GM06990 (cell line): Measurements from ENCODE around the gene CYRIA.

Experiments used
- DNase-seq: peaks from one replicate; pipeline ENCODE4 v3.0.0-alpha.2; 2011; ENCODE audit not compliant: insufficient read length; ENCODE audit errors: extremely low read depth
- H3K27me3 ChIP-seq: replicated peaks from 2 replicates; pipeline ENCODE4 v1.6.0; 2011; ENCODE audit warnings: low read length; ENCODE audit not compliant: control insufficient read depth, insufficient read depth
- H3K36me3 ChIP-seq: 2 replicates; pipeline ENCODE4 v1.5.1; 2011; ENCODE audit warnings: low read length; ENCODE audit not compliant: control insufficient read depth, insufficient read depth
- H3K4me3 ChIP-seq: replicated peaks from 2 replicates; pipeline ENCODE4 v1.5.1; 2011; ENCODE audit warnings: low read depth, mild to moderate bottlenecking, control low read depth, low read length
- TF ChIP-seq, protein P1 (sequence below): IDR thresholded peaks from 2 replicates; pipeline ENCODE4 v1.5.1; 2011; ENCODE audit warnings: low read length, control low read depth, mild to moderate bottlenecking, inconsistent platforms; ENCODE audit not compliant: insufficient read depth, poor library complexity, severe bottlenecking

Gene CYRIA

DNA sequence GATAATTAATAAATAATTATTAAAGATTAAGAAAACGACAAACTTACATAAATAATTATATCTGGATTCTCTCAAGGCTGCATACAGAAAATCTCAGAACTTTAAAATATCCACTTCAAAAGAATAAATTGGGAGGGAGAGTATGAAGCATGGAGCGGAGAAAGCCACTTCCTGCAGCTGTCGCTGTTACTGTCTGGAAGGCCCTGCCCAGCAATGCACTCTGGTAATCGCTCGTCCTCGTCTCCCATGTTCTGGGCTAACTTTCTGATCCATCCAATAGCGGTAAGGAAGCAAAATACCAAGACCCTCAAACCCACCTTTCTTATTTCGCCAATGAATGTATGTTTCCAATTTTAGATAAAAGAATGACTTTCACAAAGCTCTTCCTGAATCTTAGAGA, 26.7 kb downstream of the CYRIA start:
- no peak overlapping the region for H3K4me3 ChIP-seq
- TF ChIP-seq, protein P1, sequence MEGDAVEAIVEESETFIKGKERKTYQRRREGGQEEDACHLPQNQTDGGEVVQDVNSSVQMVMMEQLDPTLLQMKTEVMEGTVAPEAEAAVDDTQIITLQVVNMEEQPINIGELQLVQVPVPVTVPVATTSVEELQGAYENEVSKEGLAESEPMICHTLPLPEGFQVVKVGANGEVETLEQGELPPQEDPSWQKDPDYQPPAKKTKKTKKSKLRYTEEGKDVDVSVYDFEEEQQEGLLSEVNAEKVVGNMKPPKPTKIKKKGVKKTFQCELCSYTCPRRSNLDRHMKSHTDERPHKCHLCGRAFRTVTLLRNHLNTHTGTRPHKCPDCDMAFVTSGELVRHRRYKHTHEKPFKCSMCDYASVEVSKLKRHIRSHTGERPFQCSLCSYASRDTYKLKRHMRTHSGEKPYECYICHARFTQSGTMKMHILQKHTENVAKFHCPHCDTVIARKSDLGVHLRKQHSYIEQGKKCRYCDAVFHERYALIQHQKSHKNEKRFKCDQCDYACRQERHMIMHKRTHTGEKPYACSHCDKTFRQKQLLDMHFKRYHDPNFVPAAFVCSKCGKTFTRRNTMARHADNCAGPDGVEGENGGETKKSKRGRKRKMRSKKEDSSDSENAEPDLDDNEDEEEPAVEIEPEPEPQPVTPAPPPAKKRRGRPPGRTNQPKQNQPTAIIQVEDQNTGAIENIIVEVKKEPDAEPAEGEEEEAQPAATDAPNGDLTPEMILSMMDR: no peak
- no peak for DNase-seq
- H3K27me3 ChIP-seq: no peaks in the 10 kb centered on the region
- H3K36me3 ChIP-seq: no peaks in the 10 kb centered on the region

DNA sequence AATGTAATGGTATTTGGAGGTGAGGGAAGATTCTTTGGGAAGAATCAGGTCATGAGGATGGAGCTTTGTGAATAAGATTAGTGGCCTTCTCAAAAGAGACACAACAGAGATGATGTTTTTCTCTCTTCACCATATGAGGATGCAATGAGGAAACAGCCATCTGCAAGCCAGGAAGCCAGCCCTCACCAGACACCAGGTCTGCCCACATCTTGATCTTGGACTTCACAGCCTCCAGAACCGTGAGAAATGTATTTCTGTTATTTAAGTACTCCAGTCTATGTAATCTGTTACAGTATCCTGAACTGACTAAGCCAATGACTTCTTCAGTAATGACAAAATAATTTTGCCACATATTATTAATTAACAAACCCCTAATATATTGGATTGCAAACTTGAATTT, 28.3 kb downstream of the CYRIA start:
- no peaks in the 10 kb centered on the region for H3K27me3 ChIP-seq
- no peak for DNase-seq
- H3K36me3 ChIP-seq: no peaks in the 10 kb centered on the region
- H3K4me3 ChIP-seq: no peak overlapping the region
- TF ChIP-seq, protein P1: no peak

DNA sequence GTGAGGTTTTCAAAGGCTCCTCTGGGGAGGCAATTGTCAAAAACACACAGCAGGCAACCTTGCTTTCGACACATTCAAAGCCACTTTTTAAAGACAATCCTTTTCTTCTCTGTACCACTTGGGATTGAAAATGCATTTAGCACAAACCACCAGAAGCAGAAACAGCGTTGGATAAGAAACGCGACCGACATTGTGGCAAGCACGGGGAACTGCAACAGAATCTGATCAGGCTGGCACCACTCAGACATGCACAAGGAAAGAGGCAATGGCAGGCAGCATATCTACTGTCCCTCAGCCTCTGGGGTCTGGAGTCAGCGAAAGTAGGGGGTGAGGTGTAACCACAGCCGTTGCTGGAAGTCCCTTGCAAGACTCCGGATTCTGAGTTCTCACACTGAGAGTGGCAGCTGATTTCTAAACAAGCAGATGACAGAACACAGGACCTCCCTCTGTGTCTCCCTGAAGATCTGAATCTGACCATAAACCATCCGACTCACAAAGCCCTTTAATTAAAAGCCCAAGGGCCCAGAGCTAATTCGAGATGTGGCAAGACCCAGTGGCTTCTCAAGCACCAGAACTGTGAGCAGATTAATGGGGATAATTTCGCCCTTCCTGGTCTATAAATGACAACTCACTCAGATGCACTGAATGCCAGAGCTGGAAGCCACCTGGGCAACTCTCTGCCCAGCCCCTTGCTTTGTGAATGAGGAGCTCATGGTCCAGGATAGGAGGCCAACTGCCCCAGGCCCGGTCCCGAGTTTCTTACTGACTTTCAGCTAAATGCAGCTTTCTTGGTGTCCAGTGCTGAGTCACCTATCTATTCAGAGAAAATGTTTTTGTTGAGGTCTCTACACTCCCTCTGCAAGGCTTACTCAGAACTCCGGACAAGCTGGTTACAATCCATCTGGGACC, 29.6 kb downstream of the CYRIA start:
- no peak for DNase-seq
- Histone ChIP-seq H3K4me3 (no peak overlapping the region), H3K27me3 (no peaks in the 10 kb centered on the region), H3K36me3 (no peaks in the 10 kb centered on the region)
- TF ChIP-seq, protein P1: no peak

DNA sequence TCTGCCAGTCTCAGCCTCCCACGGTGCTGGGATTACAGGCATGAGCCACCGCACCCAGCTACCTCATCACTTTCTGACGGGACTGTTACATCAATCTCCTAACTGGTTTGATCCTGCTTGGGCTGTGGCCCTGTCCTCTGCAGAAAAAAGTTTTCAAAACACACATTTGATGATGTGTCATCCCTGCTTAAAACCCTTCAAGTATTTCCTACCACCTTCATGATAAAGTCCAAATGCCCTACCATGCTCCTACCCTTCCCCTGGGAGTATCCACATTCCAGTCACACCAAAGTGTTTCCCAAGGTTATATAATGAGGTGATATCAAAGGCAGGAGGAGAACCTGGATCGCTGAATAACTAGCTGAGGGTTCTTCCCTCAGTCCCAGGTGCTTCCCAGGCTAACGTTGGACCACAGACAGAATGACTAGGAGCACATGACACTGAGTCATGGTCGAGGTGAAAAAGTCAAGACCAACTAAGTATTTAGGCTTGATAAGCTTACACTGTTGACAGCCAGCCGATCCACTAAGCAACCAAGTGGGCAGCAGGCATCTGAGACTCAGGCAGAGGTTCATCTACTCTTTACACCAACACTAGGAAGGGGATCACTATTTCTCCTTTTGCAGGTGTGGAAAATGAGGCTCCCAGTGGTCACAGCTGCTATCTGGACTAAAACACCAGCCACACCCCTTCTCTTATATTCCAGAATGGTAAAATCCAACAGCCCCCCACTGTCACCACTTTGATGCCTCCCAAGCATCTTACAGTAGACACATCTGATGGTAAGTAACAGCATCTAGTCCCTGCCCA, 31.8 kb downstream of the CYRIA start:
- H3K4me3 ChIP-seq: no peak overlapping the region
- no peaks in the 10 kb centered on the region for H3K36me3 ChIP-seq
- no peak for DNase-seq
- TF ChIP-seq, protein P1: no peak
- H3K27me3 ChIP-seq: no peaks in the 10 kb centered on the region; the same call in 1 of the 2 replicates

DNA sequence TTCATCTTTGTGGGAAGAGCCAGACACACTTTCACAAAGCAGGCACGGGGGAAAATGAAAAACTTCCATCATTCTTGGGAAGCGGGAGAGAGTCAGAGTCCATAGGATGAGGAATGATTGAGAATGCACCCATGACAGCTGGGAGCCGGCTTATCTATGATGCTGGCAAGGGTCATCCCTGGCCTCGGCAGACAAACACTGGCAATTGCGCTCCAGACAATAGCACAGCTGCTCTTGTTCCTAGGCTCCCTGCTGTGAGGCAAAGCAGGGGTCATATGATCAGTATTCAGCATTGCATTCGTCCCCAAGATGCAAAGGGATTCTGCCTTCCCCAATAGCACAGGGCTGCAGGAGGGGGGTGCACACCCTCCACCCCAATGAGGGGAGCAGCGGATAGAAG, 33.0 kb downstream of the CYRIA start:
- TF ChIP-seq, protein P1: no peak
- no peaks in the 10 kb centered on the region for H3K36me3 ChIP-seq
- DNase-seq: no peak
- no peak overlapping the region for H3K4me3 ChIP-seq
- peaks cover 1% of the 10 kb centered on the region; the same call in 1 of the 2 replicates for H3K27me3 ChIP-seq
